NCI-H460 (cell line): ENCODE results near the gene ANKRD60. TPM values are rescaled to one million over a fixed set of nuclear protein-coding genes. Genes with fewer than 3 reads are reported as not detected.

Source experiments
- DNase-seq: peaks from one replicate; pipeline ENCODE4 v3.0.0-alpha.2; 2016; ENCODE audit warnings: low read depth; ENCODE audit errors: extremely low read depth
- total RNA-seq: library from RNA; depleted of rRNA; stranded (reverse); fragments of >200 nt; shearing (Covaris generic); gene quantifications from 2 replicates; pipeline ENCODE4 v1.2.3, GENCODE V29; 2014

ANKRD60 gene
- total RNA-seq, 1 experiment from 2014 or later, result not detected

- DNase-seq, result no peak
Observed at GRCh38 chr20:58196402-58197184, 31.9 kb downstream of the ANKRD60 start.

GRCh38 chr20:58195047-58195446 lies 33.4 kb downstream of the ANKRD60 start:
- no peak for DNase-seq

GRCh38 chr20:58194175-58194791 lies 34.2 kb downstream of the ANKRD60 start:
- no peak for DNase-seq

GRCh38 chr20:58192567-58192966 lies 35.9 kb downstream of the ANKRD60 start:
- DNase-seq, result no peak

- no peak for DNase-seq
Observed at GRCh38 chr20:58192065-58192464, 36.4 kb downstream of the ANKRD60 start.

- DNase-seq, result no peak
Observed at GRCh38 chr20:58188527-58188926, 39.9 kb downstream of the ANKRD60 start.

- no peak for DNase-seq
Observed at GRCh38 chr20:58184984-58185383, 43.5 kb downstream of the ANKRD60 start.

- no peak for DNase-seq
Observed at GRCh38 chr20:58184063-58184462, 44.4 kb downstream of the ANKRD60 start.

- DNase-seq, result no peak
Observed at GRCh38 chr20:58182521-58183140, 45.8 kb downstream of the ANKRD60 start.

GRCh38 chr20:58179432-58180099 lies 48.9 kb downstream of the ANKRD60 start:
- peak; percentile 38 for DNase-seq

GRCh38 chr20:58179083-58179431 lies 49.4 kb downstream of the ANKRD60 start:
- DNase-seq, result no peak

- DNase-seq, result no peak
Observed at GRCh38 chr20:58177799-58178198, 50.7 kb downstream of the ANKRD60 start.

GRCh38 chr20:58175836-58176235 lies 52.6 kb downstream of the ANKRD60 start:
- no peak for DNase-seq

- no peak for DNase-seq
Observed at GRCh38 chr20:58175425-58175824, 53.0 kb downstream of the ANKRD60 start.

GRCh38 chr20:58174708-58175280 lies 53.7 kb downstream of the ANKRD60 start:
- no peak for DNase-seq

GRCh38 chr20:58173930-58174707 lies 54.3 kb downstream of the ANKRD60 start:
- DNase-seq, result no peak

- DNase-seq, result no peak
Observed at GRCh38 chr20:58173091-58173490, 55.4 kb downstream of the ANKRD60 start.

GRCh38 chr20:58171796-58172425 lies 56.5 kb downstream of the ANKRD60 start:
- no peak for DNase-seq

- DNase-seq, result no peak
Observed at GRCh38 chr20:58169450-58169849, 59.0 kb downstream of the ANKRD60 start.

GRCh38 chr20:58168843-58169242 lies 59.6 kb downstream of the ANKRD60 start:
- DNase-seq, result no peak
